CD4-positive, CD25-positive, alpha-beta regulatory T cell (primary cell): Measurements from ENCODE around the gene PTPN5. TPM values are rescaled to one million over a fixed set of nuclear protein-coding genes. Genes with fewer than 3 reads are reported as not detected.
"Not testable (repeated sequence)": the region's sequence is repeated elsewhere in the genome, so short reads cannot be mapped to it uniquely, and the experiment has no call there.

ENCODE experiments used
- ATAC-seq, 2 donors: fragments of 150-1000 bp; cut with Tn5 transposase; one replicate each; pipeline ENCODE4 v1.10.0; 2021; ENCODE audit warnings: low read depth in 2 of 2, moderate number of reproducible peaks in 2 of 2, moderate library complexity in 1 of 2
- DNase-seq, 3 donors: peaks; one replicate each; pipeline versions ENCODE4 v3.0.0 to v3.0.0-alpha.2; 2012 to 2022; ENCODE audit warnings: mixed read lengths in 1 of 3
- H3K27ac ChIP-seq: one replicate; pipeline ENCODE4 v1.7.0; 2013; ENCODE audit warnings: mild to moderate bottlenecking, low read length; ENCODE audit not compliant: insufficient read depth, poor library complexity, severe bottlenecking
- H3K27me3 ChIP-seq: one replicate; pipeline ENCODE4 v1.7.0; 2013; ENCODE audit warnings: low read length; ENCODE audit not compliant: control insufficient read depth, insufficient read depth
- H3K36me3 ChIP-seq: one replicate; pipeline ENCODE4 v1.7.0; 2013; ENCODE audit warnings: mild to moderate bottlenecking, low read length, moderate library complexity; ENCODE audit not compliant: control insufficient read depth, insufficient read depth
- H3K4me1 ChIP-seq: 2 replicates; pipeline ENCODE4 v1.7.0; 2013; ENCODE audit warnings: mild to moderate bottlenecking, low read length; ENCODE audit not compliant: insufficient read depth, control insufficient read depth, poor library complexity, severe bottlenecking
- H3K4me3 ChIP-seq: one replicate; pipeline ENCODE4 v1.7.0; 2013; ENCODE audit warnings: low read depth, mild to moderate bottlenecking, low read length, moderate library complexity
- H3K9me3 ChIP-seq, 2 experiments: 1 replicate in 1 of 2; 2 replicates in 1 of 2; pipeline ENCODE4 v1.7.0; 2013; ENCODE audit warnings: low read length in 2 of 2, mild to moderate bottlenecking in 1 of 2, moderate library complexity in 1 of 2; ENCODE audit not compliant: control insufficient read depth in 2 of 2
- H3K27ac Mint-ChIP-seq, 3 donors: one replicate each; pipeline ENCODE4 v1.8.0; 2020 to 2022; ENCODE audit warnings: mild to moderate bottlenecking in 3 of 3, mixed read lengths in 3 of 3, moderate library complexity in 2 of 3
- H3K27me3 Mint-ChIP-seq: one replicate; pipeline ENCODE4 v1.8.0; 2022; ENCODE audit warnings: mild to moderate bottlenecking, mixed read lengths
- H3K36me3 Mint-ChIP-seq: one replicate; pipeline ENCODE4 v1.8.0; 2020; ENCODE audit warnings: mixed read lengths
- H3K4me1 Mint-ChIP-seq, 4 donors: one replicate each; pipeline ENCODE4 v1.8.0; 2020 to 2022; ENCODE audit warnings: mixed read lengths in 4 of 4, mild to moderate bottlenecking in 1 of 4
- H3K4me3 Mint-ChIP-seq, 4 donors: one replicate each; pipeline ENCODE4 v1.8.0; 2020 to 2022; ENCODE audit warnings: mild to moderate bottlenecking in 4 of 4, mixed read lengths in 4 of 4, moderate library complexity in 3 of 4
- H3K9me3 Mint-ChIP-seq, 7 donors: one replicate each; pipeline ENCODE4 v1.8.0; 2020 to 2022; ENCODE audit warnings: mixed read lengths in 7 of 7, mild to moderate bottlenecking in 3 of 7, moderate library complexity in 2 of 7
- polyA plus RNA-seq, 4 donors: library from polyadenylated mRNA; unstranded; fragments of 300-500 nt; fragmentation: Illumina TruSeq; gene quantifications; one replicate each; pipeline ENCODE4 v1.2.3, GENCODE V29; 2021
- total RNA-seq: library from RNA; stranded (reverse); gene quantifications from one replicate; pipeline ENCODE4 v1.2.3, GENCODE V29; 2022

Gene PTPN5
- total and polyA plus RNA-seq, 5 donors from 2014 or later: not detected

GRCh38 chr11:18699269-18699596, 92.4 kb downstream of the PTPN5 start:
- DNase-seq (no peak), ATAC-seq (no peak)
- peaks cover 8% of the 10 kb centered on the region for H3K4me1 ChIP-seq
- Mint-ChIP-seq H3K27me3 (peaks cover 7% of the 10 kb centered on the region), H3K4me1 (peaks cover 0 to 20% (median 4%) of the 10 kb centered on the region in 4 donors), H3K4me3 (peak overlapping the region; percentile 83 to 90 (median 86)), H3K27ac (peak overlapping the region; percentile 43 to 91 (median 86)), H3K36me3 (no peaks in the 10 kb centered on the region), H3K9me3 (peaks cover 0 to 1% (median 0%) of the 10 kb centered on the region in 7 donors)
- H3K36me3 ChIP-seq: no peaks in the 10 kb centered on the region
- H3K4me3 ChIP-seq: peak overlapping the region; percentile 57
- no peak overlapping the region for H3K27ac ChIP-seq
- H3K9me3 ChIP-seq: no peaks in the 10 kb centered on the region
- no peaks in the 10 kb centered on the region for H3K27me3 ChIP-seq

GRCh38 chr11:18698341-18699268, 93.0 kb downstream of the PTPN5 start, which contains the start of gene TMEM86A:
TMEM86A (plus strand) TSS chr11:18698779; CDS start chr11:18698887, 108 bp downstream.
- H3K36me3 Mint-ChIP-seq: no peaks in the 10 kb centered on the region
- H3K4me1 Mint-ChIP-seq: peaks cover 0 to 16% (median 4%) of the 10 kb centered on the region in 4 donors
- peak within 1 kb of the TSS; percentile 84 to 90 (median 86) for H3K4me3 Mint-ChIP-seq
- Histone ChIP-seq H3K27ac (peak within 1 kb of the TSS; percentile 59), H3K27me3 (no peaks in the 10 kb centered on the region), H3K4me3 (peak within 1 kb of the TSS; percentile 71), H3K4me1 (peaks cover 8% of the 10 kb centered on the region), H3K9me3 (no peaks in the 10 kb centered on the region), H3K36me3 (no peaks in the 10 kb centered on the region)
- ATAC-seq: peak; percentile 91 to 95
- H3K27ac Mint-ChIP-seq: peak within 1 kb of the TSS; percentile 43 to 91 (median 86)
- peaks cover 0 to 1% (median 0%) of the 10 kb centered on the region in 7 donors for H3K9me3 Mint-ChIP-seq
- H3K27me3 Mint-ChIP-seq: peaks cover 2% of the 10 kb centered on the region
- DNase-seq: peak; percentile 86 to 91 (median 88)

- no peaks in the 10 kb centered on the region for H3K36me3 Mint-ChIP-seq
- peaks cover 0 to 16% (median 5%) of the 10 kb centered on the region in 4 donors for H3K4me1 Mint-ChIP-seq
- no peaks in the 10 kb centered on the region for H3K9me3 ChIP-seq
- no peaks in the 10 kb centered on the region for H3K27me3 ChIP-seq
- no peak for DNase-seq
- H3K4me3 Mint-ChIP-seq: peak overlapping the region; percentile 39 to 87 (median 82)
- peaks cover 8% of the 10 kb centered on the region for H3K4me1 ChIP-seq
- no peaks in the 10 kb centered on the region for H3K27me3 Mint-ChIP-seq
- no peak overlapping the region for H3K27ac ChIP-seq
- H3K9me3 Mint-ChIP-seq: peaks cover 0 to 1% (median 0%) of the 10 kb centered on the region in 7 donors
- ATAC-seq: no peak
- no peaks in the 10 kb centered on the region for H3K36me3 ChIP-seq
- no peak overlapping the region for H3K4me3 ChIP-seq
- peak overlapping the region in 2 of 3 donors; percentile 48 to 89 for H3K27ac Mint-ChIP-seq
Measured at GRCh38 chr11:18697576-18697975, 94.0 kb downstream of the PTPN5 start.

GRCh38 chr11:18696638-18697225, 94.9 kb downstream of the PTPN5 start:
- H3K4me3 ChIP-seq: no peak overlapping the region
- Mint-ChIP-seq H3K36me3 (no peaks in the 10 kb centered on the region), H3K4me3 (peak overlapping the region in 3 of 4 donors; percentile 27 to 39 (median 39)), H3K4me1 (peaks cover 0 to 16% (median 5%) of the 10 kb centered on the region in 4 donors), H3K27ac (peak overlapping the region in 1 of 3 donors; percentile 66), H3K27me3 (no peaks in the 10 kb centered on the region), H3K9me3 (peaks cover 0 to 1% (median 0%) of the 10 kb centered on the region in 7 donors)
- H3K9me3 ChIP-seq: no peaks in the 10 kb centered on the region
- ATAC-seq: no peak
- peaks cover 8% of the 10 kb centered on the region for H3K4me1 ChIP-seq
- no peaks in the 10 kb centered on the region for H3K27me3 ChIP-seq
- DNase-seq: no peak
- no peak overlapping the region for H3K27ac ChIP-seq
- no peaks in the 10 kb centered on the region for H3K36me3 ChIP-seq

GRCh38 chr11:18692941-18693760, 98.4 kb downstream of the PTPN5 start:
- ATAC-seq (no peak), DNase-seq (no peak)
- Histone ChIP-seq H3K36me3 (no peaks in the 10 kb centered on the region), H3K9me3 (no peaks in the 10 kb centered on the region), H3K4me1 (peaks cover 5% of the 10 kb centered on the region), H3K4me3 (no peak overlapping the region), H3K27ac (no peak overlapping the region), H3K27me3 (no peaks in the 10 kb centered on the region)
- Mint-ChIP-seq H3K4me1 (peaks cover 0 to 5% (median 1%) of the 10 kb centered on the region in 4 donors), H3K9me3 (no peaks in the 10 kb centered on the region), H3K36me3 (no peaks in the 10 kb centered on the region), H3K4me3 (no peak overlapping the region), H3K27me3 (no peaks in the 10 kb centered on the region), H3K27ac (no peak overlapping the region)

GRCh38 chr11:18691467-18692140, 100.0 kb downstream of the PTPN5 start:
- not testable (repeated sequence) for H3K36me3 ChIP-seq, H3K27ac Mint-ChIP-seq, H3K4me3 ChIP-seq, ATAC-seq, H3K27ac ChIP-seq, H3K27me3 ChIP-seq, H3K4me1 Mint-ChIP-seq, H3K9me3 ChIP-seq, H3K27me3 Mint-ChIP-seq, H3K4me1 ChIP-seq, H3K36me3 Mint-ChIP-seq, H3K9me3 Mint-ChIP-seq, H3K4me3 Mint-ChIP-seq
- peak in 1 of 3 donors; percentile 62 for DNase-seq

GRCh38 chr11:18684267-18684666, 107.3 kb downstream of the PTPN5 start:
- DNase-seq (no peak), ATAC-seq (no peak)
- H3K4me1 ChIP-seq: no peaks in the 10 kb centered on the region
- no peaks in the 10 kb centered on the region for H3K9me3 Mint-ChIP-seq
- H3K4me1 Mint-ChIP-seq: peaks cover 0 to 3% (median 2%) of the 10 kb centered on the region in 4 donors
- H3K27me3 Mint-ChIP-seq: peaks cover 13% of the 10 kb centered on the region
- no peak overlapping the region for H3K27ac Mint-ChIP-seq
- H3K9me3 ChIP-seq: no peaks in the 10 kb centered on the region
- no peak overlapping the region for H3K4me3 Mint-ChIP-seq
- no peak overlapping the region for H3K27ac ChIP-seq
- no peaks in the 10 kb centered on the region for H3K36me3 Mint-ChIP-seq
- H3K36me3 ChIP-seq: no peaks in the 10 kb centered on the region
- no peak overlapping the region for H3K4me3 ChIP-seq
- peaks cover 3% of the 10 kb centered on the region for H3K27me3 ChIP-seq
